Panc1 (cell line): ENCODE results near the gene DCAF8L2. TPM values are rescaled to one million over a fixed set of nuclear protein-coding genes. Genes with fewer than 3 reads are reported as not detected.

Experiments used
- ATAC-seq: fragments of 200-7000 bp; cut with Tn5 transposase; 2 replicates; pipeline ENCODE4 v1.9.1; 2020; ENCODE audit warnings: mild to moderate bottlenecking, moderate library complexity
- BruUV-seq: library from RNA; stranded (reverse); fragments of 400-500 nt; replicated peaks from 2 replicates; lab custom pipeline; 2021; lab: Mats Ljungman, UMichigan
- CTCF ChIA-PET: fragments of 300-600 bp; sonication (Branson Sonifier 250); formaldehyde crosslinking; loops from one replicate; lab custom pipeline; 2022; ENCODE audit warnings: antibody characterized with exemption; lab: Charles Lee
- POLR2A ChIA-PET: fragments of 300-600 bp; sonication (Branson Sonifier 250); formaldehyde crosslinking; loops from one replicate; lab custom pipeline; 2022; ENCODE audit warnings: antibody characterized with exemption; lab: Charles Lee
- DNase-seq: peaks from one replicate; pipeline ENCODE4 v3.0.0-alpha.2; 2010; ENCODE audit warnings: low read depth, low spot score
- H3K27ac ChIP-seq: 2 replicates; pipeline ENCODE4 v1.5.1; 2011; ENCODE audit warnings: mild to moderate bottlenecking, low read length, inconsistent platforms
- H3K27me3 ChIP-seq: fragments of 200-500 bp; sonication (Bioruptor generic); 2 replicates; pipeline ENCODE4 v1.6.0; 2014; ENCODE audit warnings: low read length, inconsistent platforms; ENCODE audit not compliant: control insufficient read depth, insufficient read depth
- H3K36me3 ChIP-seq: fragments of 200-500 bp; sonication (Bioruptor generic); 2 replicates; pipeline ENCODE4 v1.5.1; 2014; ENCODE audit warnings: inconsistent platforms, mild to moderate bottlenecking, low read length, moderate library complexity; ENCODE audit not compliant: control insufficient read depth, insufficient read depth
- H3K4me1 ChIP-seq: 2 replicates; pipeline ENCODE4 v1.5.1; 2011; ENCODE audit warnings: inconsistent platforms, mild to moderate bottlenecking, low read length, moderate library complexity; ENCODE audit not compliant: control insufficient read depth, insufficient read depth
- H3K4me3 ChIP-seq, 2 experiments: 2 replicates each; pipeline ENCODE4 v1.5.1; 2011 to 2012; ENCODE audit warnings: low read depth in 2 of 2, low read length in 2 of 2, mild to moderate bottlenecking in 2 of 2, inconsistent platforms in 1 of 2, moderate library complexity in 1 of 2
- H3K9me3 ChIP-seq: fragments of 200-500 bp; sonication (Bioruptor generic); 2 replicates; pipeline ENCODE4 v1.5.1; 2014; ENCODE audit warnings: low read depth, mild to moderate bottlenecking, inconsistent platforms, low read length, moderate library complexity; ENCODE audit not compliant: control insufficient read depth, insufficient read depth
- POLR2AphosphoS5 ChIP-seq: IDR thresholded peaks from 2 replicates; pipeline ENCODE4 v1.6.1; 2012; ENCODE audit warnings: mild to moderate bottlenecking, low read depth, low read length, moderate library complexity
- SIN3A ChIP-seq: IDR thresholded peaks from 2 replicates; pipeline ENCODE4 v1.6.1; 2012; ENCODE audit warnings: low read depth, mild to moderate bottlenecking, low read length, moderate library complexity, borderline replicate concordance; ENCODE audit not compliant: insufficient read depth
- TCF7L2 ChIP-seq: IDR thresholded peaks from 2 replicates; pipeline ENCODE4 v1.6.1; 2011; ENCODE audit warnings: mild to moderate bottlenecking, low read depth, low read length, inconsistent platforms
- in situ Hi-C: cut with HindIII; loops from 2 replicates; pipeline ENCODE4 v1.10.0; 2016; ENCODE audit warnings: low sequenced_read_pairs, low pct_unique_long_range_greater_than_20kb
- intact Hi-C: fragments of 100-400 bp; cut with micrococcal nuclease; formaldehyde crosslinking; loops from one replicate; pipeline ENCODE4 v1.10.0; 2022; ENCODE audit not compliant: unreplicated experiment
- total RNA-seq: library from RNA; stranded (reverse); gene quantifications from one replicate; pipeline ENCODE4 v1.2.1, GENCODE V29; 2021; ENCODE audit not compliant: unreplicated experiment
- TF ChIP-seq, protein P1 (sequence below), 2 experiments: IDR thresholded peaks; 2 replicates each; pipeline ENCODE4 v1.6.1; 2011 to 2012; ENCODE audit warnings: low read depth in 2 of 2, control low read depth in 1 of 2, low read length in 1 of 2, mild to moderate bottlenecking in 1 of 2, moderate library complexity in 1 of 2; ENCODE audit not compliant: insufficient read depth in 1 of 2
- TF ChIP-seq, protein P2 (sequence below): fragments of 450-650 bp; IDR thresholded peaks from 2 replicates; pipeline ENCODE4 v1.5.1; 2017; ENCODE audit warnings: mild to moderate bottlenecking

DCAF8L2 gene
- total RNA-seq, 1 experiment from 2014 or later = not detected

DNA sequence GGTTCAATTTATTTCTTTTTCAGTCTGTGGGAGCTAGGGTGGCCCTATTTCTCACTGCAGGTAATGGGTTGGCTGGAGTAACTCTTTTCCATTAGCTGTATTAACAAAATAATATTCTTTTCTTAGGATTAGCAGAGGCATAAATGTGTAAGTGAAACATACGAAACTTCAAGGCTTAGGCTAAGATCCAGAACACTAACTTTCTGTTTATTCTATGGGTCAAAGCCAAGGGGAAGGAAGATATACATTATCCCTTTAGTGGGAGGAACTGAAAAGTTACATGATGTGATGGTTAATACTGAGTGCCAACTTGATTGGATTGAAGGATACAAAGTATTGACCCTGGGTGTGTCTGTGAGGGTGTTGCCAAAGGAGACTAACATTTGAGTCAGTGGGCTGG, 66.4 kb downstream of the DCAF8L2 start:
- POLR2A ChIA-PET = no interaction called here
- intact Hi-C loops = no loop called here
- no peaks in the 10 kb centered on the region for H3K27me3 ChIP-seq
- no peaks in the 10 kb centered on the region for H3K9me3 ChIP-seq
- in situ Hi-C loops = no loop called here
- H3K36me3 ChIP-seq = no peaks in the 10 kb centered on the region
- DNase-seq (no peak), ATAC-seq (no peak)
- TF ChIP-seq, protein P1, sequence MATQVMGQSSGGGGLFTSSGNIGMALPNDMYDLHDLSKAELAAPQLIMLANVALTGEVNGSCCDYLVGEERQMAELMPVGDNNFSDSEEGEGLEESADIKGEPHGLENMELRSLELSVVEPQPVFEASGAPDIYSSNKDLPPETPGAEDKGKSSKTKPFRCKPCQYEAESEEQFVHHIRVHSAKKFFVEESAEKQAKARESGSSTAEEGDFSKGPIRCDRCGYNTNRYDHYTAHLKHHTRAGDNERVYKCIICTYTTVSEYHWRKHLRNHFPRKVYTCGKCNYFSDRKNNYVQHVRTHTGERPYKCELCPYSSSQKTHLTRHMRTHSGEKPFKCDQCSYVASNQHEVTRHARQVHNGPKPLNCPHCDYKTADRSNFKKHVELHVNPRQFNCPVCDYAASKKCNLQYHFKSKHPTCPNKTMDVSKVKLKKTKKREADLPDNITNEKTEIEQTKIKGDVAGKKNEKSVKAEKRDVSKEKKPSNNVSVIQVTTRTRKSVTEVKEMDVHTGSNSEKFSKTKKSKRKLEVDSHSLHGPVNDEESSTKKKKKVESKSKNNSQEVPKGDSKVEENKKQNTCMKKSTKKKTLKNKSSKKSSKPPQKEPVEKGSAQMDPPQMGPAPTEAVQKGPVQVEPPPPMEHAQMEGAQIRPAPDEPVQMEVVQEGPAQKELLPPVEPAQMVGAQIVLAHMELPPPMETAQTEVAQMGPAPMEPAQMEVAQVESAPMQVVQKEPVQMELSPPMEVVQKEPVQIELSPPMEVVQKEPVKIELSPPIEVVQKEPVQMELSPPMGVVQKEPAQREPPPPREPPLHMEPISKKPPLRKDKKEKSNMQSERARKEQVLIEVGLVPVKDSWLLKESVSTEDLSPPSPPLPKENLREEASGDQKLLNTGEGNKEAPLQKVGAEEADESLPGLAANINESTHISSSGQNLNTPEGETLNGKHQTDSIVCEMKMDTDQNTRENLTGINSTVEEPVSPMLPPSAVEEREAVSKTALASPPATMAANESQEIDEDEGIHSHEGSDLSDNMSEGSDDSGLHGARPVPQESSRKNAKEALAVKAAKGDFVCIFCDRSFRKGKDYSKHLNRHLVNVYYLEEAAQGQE (IDR thresholded peaks at IDR 0.05; ENCODE audit: insufficient read depth in 1 of 2, low read depth in 2 of 2, low read length in 1 of 2) = no peak
- TF ChIP-seq SIN3A (no peak), TCF7L2 (no peak), POLR2AphosphoS5 (no peak)
- TF ChIP-seq, protein P2, sequence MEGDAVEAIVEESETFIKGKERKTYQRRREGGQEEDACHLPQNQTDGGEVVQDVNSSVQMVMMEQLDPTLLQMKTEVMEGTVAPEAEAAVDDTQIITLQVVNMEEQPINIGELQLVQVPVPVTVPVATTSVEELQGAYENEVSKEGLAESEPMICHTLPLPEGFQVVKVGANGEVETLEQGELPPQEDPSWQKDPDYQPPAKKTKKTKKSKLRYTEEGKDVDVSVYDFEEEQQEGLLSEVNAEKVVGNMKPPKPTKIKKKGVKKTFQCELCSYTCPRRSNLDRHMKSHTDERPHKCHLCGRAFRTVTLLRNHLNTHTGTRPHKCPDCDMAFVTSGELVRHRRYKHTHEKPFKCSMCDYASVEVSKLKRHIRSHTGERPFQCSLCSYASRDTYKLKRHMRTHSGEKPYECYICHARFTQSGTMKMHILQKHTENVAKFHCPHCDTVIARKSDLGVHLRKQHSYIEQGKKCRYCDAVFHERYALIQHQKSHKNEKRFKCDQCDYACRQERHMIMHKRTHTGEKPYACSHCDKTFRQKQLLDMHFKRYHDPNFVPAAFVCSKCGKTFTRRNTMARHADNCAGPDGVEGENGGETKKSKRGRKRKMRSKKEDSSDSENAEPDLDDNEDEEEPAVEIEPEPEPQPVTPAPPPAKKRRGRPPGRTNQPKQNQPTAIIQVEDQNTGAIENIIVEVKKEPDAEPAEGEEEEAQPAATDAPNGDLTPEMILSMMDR = no peak
- H3K4me1 ChIP-seq = no peaks in the 10 kb centered on the region
- H3K4me3 ChIP-seq = no peak overlapping the region
- CTCF ChIA-PET = no interaction called here
- no TSS peak for BruUV-seq
- no peak overlapping the region for H3K27ac ChIP-seq

DNA sequence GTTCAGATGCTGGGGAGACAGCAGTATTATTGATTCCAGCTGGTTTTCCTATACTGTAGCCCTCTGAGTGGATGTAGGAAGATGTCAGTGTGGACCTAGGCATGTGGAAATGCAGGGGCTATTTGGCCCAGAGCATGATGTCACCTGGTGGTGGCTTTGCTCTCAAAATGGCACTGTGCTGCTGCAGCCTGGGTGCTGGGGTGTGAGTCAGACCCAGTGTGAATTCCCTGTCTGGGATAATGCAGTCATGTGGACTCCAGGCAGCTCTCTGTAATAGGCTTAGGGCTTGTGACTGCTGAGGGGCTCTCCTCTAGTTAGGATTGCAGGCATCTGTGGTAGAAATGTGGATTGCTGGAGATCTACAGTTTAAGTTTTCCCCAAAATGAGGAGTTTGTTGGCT, 70.7 kb downstream of the DCAF8L2 start:
- in situ Hi-C loops = no loop called here
- intact Hi-C loops = no loop called here
- Histone ChIP-seq H3K4me3 (no peak overlapping the region), H3K9me3 (no peaks in the 10 kb centered on the region), H3K27me3 (no peaks in the 10 kb centered on the region), H3K27ac (no peak overlapping the region), H3K36me3 (no peaks in the 10 kb centered on the region), H3K4me1 (no peaks in the 10 kb centered on the region)
- BruUV-seq = no TSS peak
- DNase-seq (no peak), ATAC-seq (no peak)
- POLR2A ChIA-PET = no interaction called here
- no peak for TF ChIP-seq POLR2AphosphoS5
- TF ChIP-seq TCF7L2 = no peak
- TF ChIP-seq, protein P2 = no peak
- no peak for TF ChIP-seq SIN3A
- TF ChIP-seq, protein P1 (IDR thresholded peaks at IDR 0.05; ENCODE audit: insufficient read depth in 1 of 2, low read depth in 2 of 2, low read length in 1 of 2) = no peak
- CTCF ChIA-PET = no interaction called here
